ENCODE results near the gene MED28.
A peak's percentile ranks its signal among the peaks of the same experiment; 100 is the strongest.
"Not testable (repeated sequence)": the region's sequence is repeated elsewhere in the genome, so short reads cannot be mapped to it uniquely, and the experiment has no call there.

Gene MED28

DNA sequence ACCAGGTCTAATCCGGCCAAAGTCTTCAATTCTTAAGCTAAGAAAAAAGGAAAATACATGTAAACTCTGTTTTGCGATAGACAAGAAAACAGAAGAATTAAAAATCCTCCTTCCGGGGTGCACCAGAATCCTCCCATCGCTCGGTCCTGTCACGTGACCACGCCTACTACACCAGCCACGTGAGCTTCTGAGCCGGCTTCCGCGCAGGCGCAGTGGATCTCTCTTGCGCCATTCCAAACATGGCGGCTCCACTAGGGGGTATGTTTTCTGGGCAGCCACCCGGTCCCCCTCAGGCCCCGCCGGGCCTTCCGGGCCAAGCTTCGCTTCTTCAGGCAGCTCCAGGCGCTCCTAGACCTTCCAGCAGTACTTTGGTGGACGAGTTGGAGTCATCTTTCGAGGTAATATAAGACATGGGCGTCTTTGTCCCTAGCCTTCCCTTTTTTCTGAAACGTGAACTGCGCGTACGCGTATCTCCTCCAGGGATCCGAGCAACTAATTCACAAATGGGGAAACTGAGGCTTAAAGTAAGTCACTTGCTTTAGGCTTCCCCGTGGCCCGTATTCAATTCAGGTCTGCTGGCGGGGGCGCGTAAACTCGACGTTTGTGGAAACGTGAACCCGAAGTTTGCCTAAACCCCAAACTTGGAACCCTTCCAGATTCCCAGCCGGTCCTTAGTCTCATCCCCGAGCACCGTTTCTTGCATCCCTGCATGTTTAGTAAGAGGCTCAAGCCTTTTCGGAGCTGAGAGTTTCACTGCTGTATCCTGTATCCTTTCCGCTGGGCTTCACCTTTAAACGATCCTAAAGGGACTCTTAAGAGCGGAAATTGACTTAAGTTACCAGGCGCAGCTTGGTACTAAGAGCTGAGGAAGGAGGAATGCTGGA lies at the start of gene MED28:
MED28 (plus strand) TSS at position 226 of the 884 bp plus-strand sequence; CDS start at position 240, 14 bp downstream.
- DNase-seq, result peak; percentile 97

- DNase-seq, result no peak
These were observed 48.6 kb upstream of the MED28 start for GRCh38 chr4:17565846-17566245.

DNA sequence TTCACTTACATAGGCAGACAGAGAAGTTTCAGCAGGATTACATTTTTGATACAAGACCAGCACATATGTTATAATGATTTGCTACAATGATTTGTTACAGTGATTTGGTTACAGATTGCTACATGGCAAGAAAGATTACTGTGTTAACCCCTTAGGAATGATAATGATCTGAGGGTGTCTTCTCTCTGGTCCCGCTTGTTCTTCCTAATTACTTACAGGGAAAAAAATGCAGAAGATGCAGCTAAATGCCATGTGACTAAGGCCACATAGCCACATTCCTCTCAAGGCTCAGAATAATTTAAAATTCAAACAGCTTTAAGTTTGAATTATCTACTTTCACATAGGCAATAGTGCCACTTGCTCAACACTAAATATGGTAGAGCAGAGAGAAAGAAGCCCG lies 47.2 kb upstream of the MED28 start:
- DNase-seq, result no peak

- DNase-seq, result no peak
These were observed 40.2 kb upstream of the MED28 start for GRCh38 chr4:17574206-17574605.

GRCh38 chr4:17575177-17575576 lies 39.3 kb upstream of the MED28 start:
- DNase-seq, result not testable (repeated sequence)

DNA sequence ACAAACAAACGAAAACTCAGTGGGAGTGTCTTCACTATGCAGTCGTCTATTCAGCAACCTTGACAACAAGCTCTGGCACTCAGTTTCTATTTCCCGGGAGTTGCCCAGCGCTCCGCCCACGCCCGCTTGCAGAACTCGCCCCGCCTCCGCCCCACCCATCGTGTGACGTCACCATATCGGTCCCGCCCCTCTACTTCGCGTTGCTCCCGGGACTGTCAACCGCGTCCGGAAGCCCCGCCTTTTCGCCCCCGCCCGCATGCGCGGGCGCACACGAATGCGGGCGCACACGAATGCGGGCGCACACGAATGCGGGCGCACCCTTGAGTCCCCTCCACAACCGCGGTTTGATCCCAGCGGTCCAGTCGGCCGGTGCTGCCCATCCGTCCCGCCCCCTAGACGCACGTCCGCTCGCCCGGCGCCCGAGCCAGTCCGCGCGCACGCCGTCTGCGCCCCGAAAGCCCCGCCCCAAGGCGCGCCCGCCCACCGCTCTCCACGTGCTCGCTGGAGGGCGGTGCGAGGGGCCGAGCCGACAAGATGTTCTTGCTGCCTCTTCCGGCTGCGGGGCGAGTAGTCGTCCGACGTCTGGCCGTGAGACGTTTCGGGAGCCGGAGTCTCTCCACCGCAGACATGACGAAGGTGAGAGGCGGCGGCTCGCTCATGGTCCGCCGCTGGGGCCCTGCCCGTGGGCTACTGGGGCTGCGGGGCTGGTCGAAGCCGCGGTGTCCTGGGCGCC lies 37.3 kb upstream of the MED28 start, which contains the start of gene LAP3:
LAP3 (plus strand) TSS at position 267 of the 733 bp plus-strand sequence; CDS start at position 535, 268 bp downstream.
- DNase-seq, result peak; percentile 98

DNA sequence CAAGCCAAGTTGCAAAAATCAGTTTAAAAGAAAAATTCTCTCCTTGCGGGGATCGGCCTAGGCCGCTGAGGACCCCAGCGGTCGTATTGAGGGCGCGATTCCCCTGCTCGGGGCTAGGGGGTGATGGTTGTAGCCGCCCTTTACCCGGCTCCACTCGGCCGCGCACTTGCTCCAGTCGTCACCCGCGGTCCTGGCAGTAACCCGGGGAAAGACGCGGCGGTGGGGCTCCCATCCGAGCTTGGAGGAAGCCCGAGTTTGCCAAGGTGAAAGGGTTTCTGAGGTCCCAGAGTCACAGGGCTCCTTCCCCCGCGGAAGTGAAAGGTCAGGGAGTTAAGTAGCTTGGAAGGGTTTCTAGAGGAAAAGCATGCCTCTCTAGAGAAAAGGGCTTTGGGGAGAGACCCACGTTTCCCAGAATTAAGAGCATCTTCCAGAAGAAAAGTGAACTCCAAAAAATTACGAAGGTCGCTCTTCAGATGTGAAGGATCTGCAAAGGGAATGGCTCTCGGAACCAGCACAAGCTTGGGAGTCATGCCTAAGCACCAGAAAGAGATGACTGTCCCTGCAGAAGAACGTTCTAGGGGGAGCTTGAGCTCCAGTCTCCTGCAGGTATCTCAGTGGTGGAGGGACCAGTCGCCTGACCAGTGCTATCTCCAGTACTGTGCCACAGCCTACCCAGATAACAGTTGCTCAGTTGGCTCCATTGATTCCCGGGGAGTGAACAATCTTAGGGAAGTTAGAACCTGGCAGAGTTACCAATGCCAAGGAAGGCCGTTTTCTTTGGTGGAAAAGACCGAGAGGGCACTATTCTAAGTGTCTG lies 36.6 kb upstream of the MED28 start:
- DNase-seq, result peak; percentile 37

DNA sequence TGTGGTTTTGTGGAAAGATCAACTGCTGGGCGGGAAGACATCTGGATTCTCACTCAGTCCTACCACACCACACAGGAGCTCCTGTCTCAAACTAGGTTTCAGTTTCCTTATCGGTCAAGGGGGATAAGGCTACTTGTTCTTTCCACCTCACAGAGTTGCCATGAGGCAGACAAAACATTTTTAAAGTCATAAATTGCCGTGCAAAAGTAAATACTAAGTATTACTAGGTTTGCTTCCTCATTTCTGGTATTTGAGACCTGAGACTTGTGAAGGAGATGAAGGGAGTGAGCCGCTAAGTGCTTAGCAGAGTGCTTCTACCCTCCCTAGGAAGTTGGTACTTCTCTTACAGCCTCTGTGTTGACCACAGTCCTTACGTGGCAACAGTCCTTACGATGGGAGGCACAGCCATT lies 36.0 kb upstream of the MED28 start:
- DNase-seq, result peak; percentile 69

DNA sequence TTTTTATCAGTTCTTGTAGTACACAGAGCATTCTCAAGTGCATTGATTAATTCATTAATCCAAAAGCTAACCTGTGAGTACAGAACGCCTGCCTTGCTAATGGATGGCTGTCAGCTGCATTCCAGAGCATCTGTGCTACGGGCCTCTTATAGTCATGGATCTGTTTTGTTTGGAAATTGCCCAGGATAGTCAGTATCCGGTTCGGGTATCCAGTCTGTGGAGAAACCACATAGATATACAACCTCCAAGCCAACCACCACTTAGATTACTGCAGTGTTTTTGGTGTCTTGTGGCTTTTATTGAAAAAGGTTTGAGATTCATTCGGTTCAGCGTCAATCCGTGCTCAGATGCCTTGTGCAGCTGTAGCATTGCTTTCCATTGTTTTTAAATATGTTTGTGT lies 33.5 kb upstream of the MED28 start:
- DNase-seq, result no peak

DNA sequence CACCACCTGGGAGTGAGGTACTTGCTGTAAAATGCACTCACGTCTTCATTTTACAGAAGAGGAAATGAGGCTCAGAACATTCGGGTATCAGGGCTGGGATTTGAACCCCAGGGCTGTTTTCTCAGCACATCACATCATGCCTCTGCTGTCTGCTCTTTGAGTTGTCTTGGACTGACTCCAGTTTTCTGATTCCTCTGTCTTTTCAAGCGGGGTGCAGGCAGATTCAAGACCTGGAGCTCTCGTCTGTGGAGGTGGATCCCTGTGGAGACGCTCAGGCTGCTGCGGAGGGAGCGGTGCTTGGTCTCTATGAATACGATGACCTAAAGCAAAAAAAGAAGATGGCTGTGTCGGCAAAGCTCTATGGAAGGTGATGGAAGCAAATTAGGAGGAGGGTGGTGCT lies 31.2 kb upstream of the MED28 start:
- DNase-seq, result no peak

DNA sequence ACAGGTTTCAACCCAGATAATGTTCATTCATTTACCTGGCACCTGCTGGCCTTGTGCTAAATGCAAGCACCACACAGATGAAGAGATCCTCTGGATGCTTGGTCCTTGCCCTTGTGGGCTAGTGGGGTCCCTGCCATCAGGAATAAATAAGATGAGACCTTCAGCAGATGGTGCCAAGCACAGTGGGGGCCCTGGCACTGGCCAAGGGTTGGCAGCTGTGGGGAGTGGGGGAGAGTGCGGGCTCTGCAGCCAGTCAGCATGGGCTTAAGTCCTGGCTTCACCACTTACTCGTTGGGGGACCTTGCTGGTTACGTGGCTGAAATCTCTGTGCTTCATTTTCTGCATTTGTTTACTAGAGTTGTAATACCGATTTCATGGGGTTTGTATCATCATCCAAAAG lies 30.5 kb upstream of the MED28 start:
- no peak for DNase-seq

DNA sequence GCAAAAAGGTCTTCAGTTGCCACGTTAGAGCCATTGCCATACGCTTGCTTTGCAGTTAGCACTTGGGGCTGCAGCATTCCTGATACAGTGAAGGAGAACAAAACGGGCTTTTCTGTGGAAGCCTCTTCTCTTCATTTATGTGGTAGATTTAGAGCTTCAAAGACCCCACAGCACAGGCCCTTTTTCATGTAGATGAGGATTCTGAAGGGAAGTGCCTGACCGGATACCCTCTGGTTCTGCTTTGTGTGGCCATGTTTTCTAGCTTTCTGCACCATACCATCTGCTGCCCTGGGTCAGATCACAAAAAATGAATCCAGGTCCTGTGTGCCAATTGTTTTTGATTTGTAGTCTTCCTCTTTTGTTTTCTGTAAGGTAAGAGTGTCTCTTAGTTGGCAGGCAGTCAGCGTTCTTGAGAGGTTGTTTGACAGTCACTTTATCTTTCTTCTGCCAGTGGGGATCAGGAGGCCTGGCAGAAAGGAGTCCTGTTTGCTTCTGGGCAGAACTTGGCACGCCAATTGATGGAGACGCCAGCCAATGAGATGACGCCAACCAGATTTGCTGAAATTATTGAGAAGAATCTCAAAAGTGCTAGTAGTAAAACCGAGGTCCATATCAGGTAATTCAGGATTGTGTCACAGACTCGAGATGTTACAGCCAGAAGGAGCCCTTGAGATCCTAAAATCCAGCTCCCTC lies 29.8 kb upstream of the MED28 start:
- DNase-seq, result no peak

DNA sequence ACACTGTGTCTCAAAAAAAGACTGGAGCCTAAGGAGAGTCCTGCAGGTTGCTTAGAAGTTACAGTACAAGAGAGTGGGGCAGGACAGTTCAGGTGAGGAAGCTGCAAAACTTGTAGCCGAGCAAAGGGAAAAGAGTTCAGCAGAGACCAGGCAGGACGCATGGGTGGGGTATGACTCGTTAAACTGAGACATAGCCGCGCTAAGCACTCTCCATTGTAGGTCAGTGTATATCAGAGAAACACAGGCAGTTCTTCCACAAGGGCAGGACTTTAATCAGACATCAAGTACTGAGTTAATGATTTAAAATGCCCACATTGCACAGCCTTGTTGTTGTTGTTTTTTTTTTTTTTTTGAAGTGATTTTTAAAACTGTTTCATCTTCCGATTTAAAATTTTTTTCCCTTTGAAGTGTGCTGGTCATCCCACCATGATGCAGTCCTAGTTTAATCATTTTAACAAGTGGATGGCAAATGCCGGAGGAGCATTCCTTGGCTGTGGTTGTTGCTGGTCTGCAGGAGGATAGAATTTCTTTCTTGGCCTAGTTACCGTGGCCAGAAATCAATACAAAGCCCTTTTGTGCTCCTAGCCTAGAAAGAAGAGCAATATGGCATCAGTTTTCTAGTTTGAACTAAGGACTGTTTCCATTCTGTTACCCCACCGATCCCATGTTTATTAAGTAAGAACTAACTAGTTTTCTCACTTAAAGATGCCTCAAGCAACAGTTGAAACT lies 27.2 kb upstream of the MED28 start:
- no peak for DNase-seq

DNA sequence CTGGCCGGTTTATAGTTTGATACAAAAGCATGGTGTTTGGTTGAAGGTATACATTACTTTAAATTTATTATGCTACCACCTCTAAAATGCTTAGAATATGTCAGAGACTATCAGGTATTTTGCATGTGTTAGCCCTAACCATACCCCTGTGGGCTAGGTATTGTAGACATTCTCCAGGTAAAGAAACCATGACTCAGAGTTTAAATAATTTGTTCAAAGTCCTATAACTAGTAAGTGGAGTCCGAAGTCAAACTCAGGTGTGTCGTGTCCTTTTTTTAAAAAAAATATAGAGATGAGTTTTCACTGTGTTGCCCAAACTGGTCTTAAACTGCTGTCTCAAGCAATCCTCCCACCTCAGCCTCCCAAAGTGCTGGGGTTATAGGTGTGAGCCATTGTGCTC lies 25.1 kb upstream of the MED28 start:
- DNase-seq, result no peak

DNA sequence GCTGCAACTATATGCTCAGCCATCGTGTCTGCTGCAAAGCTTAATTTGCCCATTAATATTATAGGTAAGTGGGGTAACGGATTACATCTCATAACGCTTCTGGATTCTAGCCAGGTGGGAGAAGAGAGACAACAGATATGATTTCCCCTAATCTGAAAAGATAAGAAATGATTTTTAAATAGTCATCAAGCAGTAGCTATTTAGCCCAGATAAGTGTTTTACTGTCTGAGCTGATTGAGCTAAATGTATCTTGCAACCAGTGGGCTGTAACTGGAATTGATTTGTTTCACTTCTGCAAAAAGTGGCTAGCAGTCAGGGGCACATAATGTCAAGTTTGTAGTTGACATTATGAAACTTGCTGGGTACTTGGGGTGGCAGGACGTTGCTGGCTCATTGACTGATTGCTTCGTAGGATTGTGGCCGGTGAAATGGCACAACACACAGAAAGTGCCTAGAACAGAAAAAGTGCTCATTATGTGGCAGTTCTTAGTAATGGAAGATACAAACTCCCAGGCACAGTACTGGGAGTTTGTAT lies 18.9 kb upstream of the MED28 start:
- DNase-seq, result no peak

DNA sequence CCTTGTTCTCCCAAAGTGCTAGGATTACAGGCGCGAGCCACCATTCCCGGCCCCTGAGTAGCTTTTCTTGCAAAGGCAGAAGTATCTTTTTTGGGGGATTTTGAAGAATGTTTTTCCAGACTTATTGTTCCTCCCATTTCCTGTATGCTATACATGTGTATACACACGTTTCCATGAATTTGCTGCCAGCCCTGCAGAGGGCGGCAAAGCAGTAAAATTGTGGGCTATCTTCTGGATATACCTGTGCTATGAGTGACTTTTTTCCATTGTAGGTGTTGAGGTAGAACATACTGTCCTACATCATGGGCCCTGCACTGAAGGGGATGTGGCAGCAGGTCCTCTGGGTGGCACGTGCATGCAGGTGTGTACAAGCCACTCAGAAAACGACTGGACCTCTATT lies 16.9 kb upstream of the MED28 start:
- no peak for DNase-seq

- no peak for DNase-seq
These were observed 14.6 kb upstream of the MED28 start for GRCh38 chr4:17599826-17600225.

GRCh38 chr4:17605236-17605635 lies 9.2 kb upstream of the MED28 start:
- no peak for DNase-seq

GRCh38 chr4:17613761-17614415 lies 553 bp upstream of the MED28 start:
- DNase-seq, result peak; percentile 19

DNA sequence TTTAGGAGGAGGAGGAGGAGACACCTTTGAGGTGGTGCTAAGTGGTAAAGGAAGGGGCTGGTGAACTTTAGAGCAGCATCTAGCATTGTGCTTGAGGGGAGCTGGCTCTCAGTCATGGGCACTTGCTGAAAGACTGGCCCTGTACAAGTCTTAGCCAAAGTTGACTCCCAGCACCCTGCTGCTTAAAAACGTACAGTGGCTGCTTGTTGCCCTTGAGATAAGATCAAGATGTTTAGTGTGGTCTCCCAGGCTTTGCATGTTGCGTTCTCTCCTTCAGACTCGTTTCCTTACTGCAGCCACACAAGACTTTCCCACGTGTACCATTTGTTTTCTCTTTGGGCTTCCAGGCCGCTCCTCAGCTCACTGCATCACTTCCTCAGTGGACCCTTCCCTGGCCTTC lies 1.8 kb downstream of the MED28 start:
- peak; percentile 10 for DNase-seq

DNA sequence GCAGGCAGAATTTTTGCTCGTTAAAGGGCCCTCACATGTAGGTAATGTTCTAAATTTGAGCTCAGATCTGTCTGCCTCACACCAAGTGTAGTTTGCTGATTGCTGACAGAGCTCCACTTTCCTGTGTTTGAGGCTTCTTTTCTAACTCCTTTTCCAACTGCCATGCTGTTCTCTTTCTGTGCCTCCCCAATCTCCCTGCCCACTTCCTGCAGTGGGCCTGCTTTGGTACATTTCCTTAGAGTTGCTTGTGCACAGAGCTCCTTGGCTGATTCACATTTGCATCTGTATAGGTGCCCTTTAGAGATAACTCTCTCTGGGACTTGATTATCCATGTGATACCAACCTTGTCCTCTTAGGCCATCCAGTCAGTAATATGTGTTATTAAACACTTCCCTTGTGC lies 4.5 kb downstream of the MED28 start:
- no peak for DNase-seq
